Stimulated activated CD8-positive, alpha-beta memory T cell treated with anti-CD3 and anti-CD28 coated beads, Interleukin-2, amount 100 ng/mL, for 1 hour (primary cell): Measurements from ENCODE around the gene SYT1.

ENCODE experiments used
- DNase-seq, 2 donors: peaks; one replicate each; pipeline ENCODE4 v3.0.0-alpha.2; 2020; ENCODE audit warnings: low read depth in 2 of 2

SYT1 gene

GRCh38 chr12:79217306-79217705 lies 352.7 kb downstream of the SYT1 start:
- DNase-seq = no peak

- no peak for DNase-seq
Measured at GRCh38 chr12:79223210-79223609, 358.6 kb downstream of the SYT1 start.

- DNase-seq = no peak
Measured at GRCh38 chr12:79223761-79224160, 359.2 kb downstream of the SYT1 start.

- no peak for DNase-seq
Measured at GRCh38 chr12:79227091-79227490, 362.5 kb downstream of the SYT1 start.

- DNase-seq = no peak
Measured at GRCh38 chr12:79227646-79228045, 363.1 kb downstream of the SYT1 start.

GRCh38 chr12:79233341-79233781 lies 368.8 kb downstream of the SYT1 start:
- no peak for DNase-seq

GRCh38 chr12:79236920-79237319 lies 372.3 kb downstream of the SYT1 start:
- no peak for DNase-seq

GRCh38 chr12:79238246-79238645 lies 373.7 kb downstream of the SYT1 start:
- DNase-seq = no peak

GRCh38 chr12:79247494-79247893 lies 382.9 kb downstream of the SYT1 start:
- DNase-seq = no peak

- no peak for DNase-seq
Measured at GRCh38 chr12:79250186-79250585, 385.6 kb downstream of the SYT1 start.

- DNase-seq = no peak
Measured at GRCh38 chr12:79250960-79251755, 386.6 kb downstream of the SYT1 start.

- no peak for DNase-seq
Measured at GRCh38 chr12:79252358-79253075, 387.9 kb downstream of the SYT1 start.

GRCh38 chr12:79255288-79255687 lies 390.7 kb downstream of the SYT1 start:
- DNase-seq = no peak

GRCh38 chr12:79260923-79261322 lies 396.3 kb downstream of the SYT1 start:
- DNase-seq = no peak

- no peak for DNase-seq
Measured at GRCh38 chr12:79262938-79263337, 398.4 kb downstream of the SYT1 start.

GRCh38 chr12:79266343-79267144 lies 402.0 kb downstream of the SYT1 start:
- no peak for DNase-seq

GRCh38 chr12:79267580-79267979 lies 403.0 kb downstream of the SYT1 start:
- DNase-seq = no peak

GRCh38 chr12:79274501-79275064 lies 410.0 kb downstream of the SYT1 start:
- DNase-seq = no peak

- DNase-seq = no peak
Measured at GRCh38 chr12:79275631-79276030, 411.1 kb downstream of the SYT1 start.

- DNase-seq = no peak
Measured at GRCh38 chr12:79283364-79283763, 418.8 kb downstream of the SYT1 start.

- no peak for DNase-seq
Measured at GRCh38 chr12:79288911-79289310, 424.3 kb downstream of the SYT1 start.

GRCh38 chr12:79291711-79292110 lies 427.1 kb downstream of the SYT1 start:
- no peak for DNase-seq
